ENCODE measurements around the gene USP17L22.
"Not testable (repeated sequence)": the region's sequence is repeated elsewhere in the genome, so short reads cannot be mapped to it uniquely, and the experiment has no call there.

The USP17L22 gene

GRCh38 chr4:9267319-9267718 is at the start of gene USP17L22:
TSS of gene USP17L22 (plus strand) at chr4:9267619. CDS start at chr4:9267619, 0 bp downstream.
- not testable (repeated sequence) for H3K9me3 Mint-ChIP-seq; H3K36me3 Mint-ChIP-seq (ENCODE audit: low read depth); H3K4me1 Mint-ChIP-seq (ENCODE audit: low read depth); H3K27me3 Mint-ChIP-seq; H3K4me3 Mint-ChIP-seq; H3K27ac Mint-ChIP-seq; DNase-seq

- not testable (repeated sequence) for H3K4me3 Mint-ChIP-seq; H3K36me3 Mint-ChIP-seq (ENCODE audit: low read depth); DNase-seq; H3K9me3 Mint-ChIP-seq; H3K4me1 Mint-ChIP-seq (ENCODE audit: low read depth); H3K27ac Mint-ChIP-seq; H3K27me3 Mint-ChIP-seq
Measured at GRCh38 chr4:9219852-9220251, 47.6 kb upstream of the USP17L22 start, which contains the start of gene USP17L12. TSS of gene USP17L12 (plus strand) at chr4:9220152. CDS start at chr4:9220152, 0 bp downstream.

GRCh38 chr4:9224596-9224995 is 42.8 kb upstream of the USP17L22 start, which contains the start of gene USP17L13:
TSS of gene USP17L13 (plus strand) at chr4:9224896. CDS start at chr4:9224896, 0 bp downstream.
- H3K4me3 Mint-ChIP-seq; H3K36me3 Mint-ChIP-seq (ENCODE audit: low read depth); DNase-seq; H3K9me3 Mint-ChIP-seq; H3K4me1 Mint-ChIP-seq (ENCODE audit: low read depth); H3K27me3 Mint-ChIP-seq; H3K27ac Mint-ChIP-seq: not testable (repeated sequence)

GRCh38 chr4:9230249-9230648 is 37.2 kb upstream of the USP17L22 start:
- DNase-seq, result peak; percentile 13
- not testable (repeated sequence) for H3K27me3 Mint-ChIP-seq; H3K36me3 Mint-ChIP-seq (ENCODE audit: low read depth); H3K27ac Mint-ChIP-seq; H3K4me3 Mint-ChIP-seq; H3K9me3 Mint-ChIP-seq; H3K4me1 Mint-ChIP-seq (ENCODE audit: low read depth)

- H3K27ac Mint-ChIP-seq, H3K27me3 Mint-ChIP-seq: not testable (repeated sequence)
Measured at GRCh38 chr4:9234085-9234484, 33.3 kb upstream of the USP17L22 start, which contains the start of gene USP17L15. TSS of gene USP17L15 (plus strand) at chr4:9234385. CDS start at chr4:9234385, 0 bp downstream.

GRCh38 chr4:9238461-9238860 is 29.0 kb upstream of the USP17L22 start:
- not testable (repeated sequence) for H3K27ac Mint-ChIP-seq; DNase-seq; H3K36me3 Mint-ChIP-seq (ENCODE audit: low read depth); H3K4me1 Mint-ChIP-seq (ENCODE audit: low read depth); H3K27me3 Mint-ChIP-seq; H3K4me3 Mint-ChIP-seq; H3K9me3 Mint-ChIP-seq

More at GRCh38 chr4:9234085-9234484, 33.3 kb upstream of the USP17L22 start, which contains the start of gene USP17L15:
- H3K9me3 Mint-ChIP-seq; H3K36me3 Mint-ChIP-seq (ENCODE audit: low read depth); H3K4me1 Mint-ChIP-seq (ENCODE audit: low read depth); DNase-seq; H3K4me3 Mint-ChIP-seq: not testable (repeated sequence)

GRCh38 chr4:9243579-9243978 is 23.8 kb upstream of the USP17L22 start, which contains the start of gene USP17L17:
TSS of gene USP17L17 (plus strand) at chr4:9243879. CDS start at chr4:9243879, 0 bp downstream.
- not testable (repeated sequence) for H3K36me3 Mint-ChIP-seq (ENCODE audit: low read depth); H3K27me3 Mint-ChIP-seq; DNase-seq; H3K9me3 Mint-ChIP-seq; H3K4me3 Mint-ChIP-seq; H3K4me1 Mint-ChIP-seq (ENCODE audit: low read depth); H3K27ac Mint-ChIP-seq

- H3K27me3 Mint-ChIP-seq; H3K4me1 Mint-ChIP-seq (ENCODE audit: low read depth); H3K36me3 Mint-ChIP-seq (ENCODE audit: low read depth); H3K27ac Mint-ChIP-seq; H3K4me3 Mint-ChIP-seq; H3K9me3 Mint-ChIP-seq: not testable (repeated sequence)
- peak; percentile 21 for DNase-seq
Measured at GRCh38 chr4:9247953-9248680, 19.3 kb upstream of the USP17L22 start, which contains the start of gene USP17L18. TSS of gene USP17L18 (plus strand) at chr4:9248630. CDS start at chr4:9248630, 0 bp downstream.

- not testable (repeated sequence) for H3K4me1 Mint-ChIP-seq (ENCODE audit: low read depth); H3K9me3 Mint-ChIP-seq; DNase-seq
Measured at GRCh38 chr4:9253078-9253477, 14.3 kb upstream of the USP17L22 start, which contains the start of gene USP17L19. TSS of gene USP17L19 (plus strand) at chr4:9253378. CDS start at chr4:9253378, 0 bp downstream.

GRCh38 chr4:9257824-9258223 is 9.6 kb upstream of the USP17L22 start, which contains the start of gene USP17L20:
TSS of gene USP17L20 (plus strand) at chr4:9258124. CDS start at chr4:9258124, 0 bp downstream.
- not testable (repeated sequence) for H3K4me3 Mint-ChIP-seq; H3K4me1 Mint-ChIP-seq (ENCODE audit: low read depth); H3K27ac Mint-ChIP-seq; DNase-seq; H3K36me3 Mint-ChIP-seq (ENCODE audit: low read depth); H3K27me3 Mint-ChIP-seq; H3K9me3 Mint-ChIP-seq

More at GRCh38 chr4:9253078-9253477, 14.3 kb upstream of the USP17L22 start, which contains the start of gene USP17L19:
- H3K27ac Mint-ChIP-seq; H3K36me3 Mint-ChIP-seq (ENCODE audit: low read depth); H3K27me3 Mint-ChIP-seq; H3K4me3 Mint-ChIP-seq: not testable (repeated sequence)

GRCh38 chr4:9262572-9262971 is 4.8 kb upstream of the USP17L22 start, which contains the start of gene USP17L21:
TSS of gene USP17L21 (plus strand) at chr4:9262872. CDS start at chr4:9262872, 0 bp downstream.
- not testable (repeated sequence) for H3K9me3 Mint-ChIP-seq; H3K27ac Mint-ChIP-seq; H3K27me3 Mint-ChIP-seq; DNase-seq; H3K36me3 Mint-ChIP-seq (ENCODE audit: low read depth); H3K4me1 Mint-ChIP-seq (ENCODE audit: low read depth); H3K4me3 Mint-ChIP-seq

GRCh38 chr4:9271719-9272118 is 4.3 kb downstream of the USP17L22 start:
- H3K36me3 Mint-ChIP-seq (ENCODE audit: low read depth); H3K4me1 Mint-ChIP-seq (ENCODE audit: low read depth); H3K27me3 Mint-ChIP-seq; H3K4me3 Mint-ChIP-seq; H3K27ac Mint-ChIP-seq; H3K9me3 Mint-ChIP-seq: not testable (repeated sequence)
- DNase-seq, result peak; percentile 33

Data from activated T-cell treated with anti-CD3 and anti-CD28 coated beads, Interleukin-2, amount 50 U/mL, for 24 hours (primary cell).